Astrocyte (in vitro differentiated cells and primary cell): ENCODE results near the gene NEMP1.

ENCODE experiments used
- CTCF ChIP-seq: IDR thresholded peaks from 2 replicates; pipeline ENCODE4 v1.5.1; 2011; ENCODE audit warnings: low read depth, mild to moderate bottlenecking, inconsistent platforms, low read length, moderate library complexity; ENCODE audit not compliant: insufficient read depth
- EZH2 ChIP-seq: IDR thresholded peaks from 2 replicates; pipeline ENCODE4 v1.6.1; 2012; ENCODE audit warnings: mild to moderate bottlenecking, low read length, inconsistent platforms; ENCODE audit not compliant: insufficient read depth

GRCh38 chr12:57063991-57064685 lies 14.5 kb downstream of the NEMP1 start:
- TF ChIP-seq EZH2 = no peak
- no peak for TF ChIP-seq CTCF
